Ramos (cell line): ENCODE data around the gene YKT6.
"Not testable (repeated sequence)": the region's sequence is repeated elsewhere in the genome, so short reads cannot be mapped to it uniquely, and the experiment has no call there.

Experiments used
- in situ Hi-C: fragments of 300-500 bp; cut with MboI; formaldehyde crosslinking; loops from one replicate; pipeline ENCODE4 v1.14.3; 2022; ENCODE audit warnings: low sequenced_read_pairs; ENCODE audit not compliant: unreplicated experiment

Gene YKT6

DNA sequence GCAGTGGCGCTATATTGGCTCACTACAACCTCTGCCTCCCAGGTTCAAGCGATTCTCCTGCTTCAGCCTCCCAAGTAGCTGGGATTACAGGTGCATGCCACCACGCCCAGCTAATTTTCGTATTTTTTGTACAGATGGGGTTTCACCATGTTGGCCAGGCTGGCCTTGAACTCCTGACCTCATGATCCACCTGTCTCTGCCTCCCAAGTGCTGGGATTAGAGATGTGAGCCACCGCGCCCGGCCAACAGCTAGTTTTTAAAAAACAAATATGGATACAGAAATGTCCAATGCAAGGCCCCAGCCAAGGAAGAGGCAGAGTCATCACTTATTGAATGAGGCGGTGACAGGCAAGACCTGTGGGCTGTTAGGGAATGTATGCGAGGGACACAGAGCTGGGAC is 28.9 kb upstream of the YKT6 start:
- in situ Hi-C loops, result not testable (repeated sequence)

- in situ Hi-C loops, result no loop called here
Observed at GRCh38 chr7:44172352-44172751, 28.4 kb upstream of the YKT6 start.

DNA sequence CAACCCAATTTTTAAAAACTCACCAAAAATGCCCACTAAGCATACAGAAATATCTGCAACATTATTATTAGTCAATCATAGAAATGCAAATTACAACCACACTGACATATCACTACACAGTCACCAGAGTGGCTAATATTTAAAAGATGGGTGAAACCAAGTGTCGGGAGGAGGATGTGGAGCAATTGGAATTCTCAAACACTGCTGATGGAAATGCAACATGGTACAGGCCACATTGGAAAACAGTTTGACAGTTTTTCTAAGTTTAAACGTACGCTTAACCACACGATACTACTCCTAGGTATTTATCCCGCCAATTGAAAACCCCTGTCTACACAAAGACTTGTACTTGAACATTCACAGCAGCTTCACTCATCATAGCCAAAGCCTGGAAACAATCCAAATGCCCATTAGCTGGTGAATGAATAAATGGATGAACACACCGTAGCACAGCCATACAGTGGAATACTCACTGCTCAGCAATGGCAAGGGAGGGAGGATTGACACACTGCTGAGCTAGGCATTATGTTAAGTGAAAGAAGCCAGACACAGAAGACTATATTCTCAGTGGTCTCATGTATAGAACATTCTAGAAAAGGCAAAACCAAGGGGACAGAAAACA is 27.9 kb upstream of the YKT6 start:
- in situ Hi-C loops, result no loop called here

DNA sequence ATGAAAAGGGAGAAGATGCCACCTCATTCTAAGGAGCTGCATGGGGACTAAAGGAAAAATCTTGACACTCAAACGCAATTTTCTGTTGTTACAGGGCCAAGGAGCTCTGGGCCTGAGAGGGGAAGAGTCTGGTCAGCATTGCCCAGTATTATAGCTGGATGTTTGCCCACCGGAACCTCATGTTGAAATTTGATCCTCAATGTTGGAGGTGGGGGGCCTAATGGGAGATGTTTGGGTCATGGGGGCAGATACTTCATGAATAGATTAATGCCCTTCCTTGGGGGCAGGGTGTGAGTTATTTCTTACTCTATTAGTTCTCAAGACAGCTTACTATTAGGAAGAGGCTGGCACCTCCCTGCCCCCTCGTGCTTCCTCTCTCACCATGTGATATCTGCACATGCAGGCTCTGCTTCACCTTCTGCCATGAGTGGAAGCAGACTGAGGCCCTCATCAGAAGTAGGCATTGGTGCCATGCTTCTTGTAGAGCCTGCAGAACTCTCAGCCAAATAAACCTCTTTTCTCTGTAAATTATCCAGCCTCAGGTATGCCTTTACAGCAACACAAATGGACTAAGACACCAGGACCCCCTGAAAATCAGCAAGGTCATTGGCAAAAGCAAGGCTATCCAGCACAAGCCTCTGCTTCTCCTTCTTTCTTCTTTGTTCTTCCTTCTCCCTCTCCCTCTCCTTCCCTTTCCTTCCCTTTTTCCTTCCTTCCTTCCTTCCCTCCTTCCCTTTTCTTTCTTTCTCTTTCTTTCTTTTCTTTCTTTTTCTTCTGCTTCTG is 26.7 kb upstream of the YKT6 start:
- in situ Hi-C loops, result no loop called here

GRCh38 chr7:44174694-44174948 is 26.2 kb upstream of the YKT6 start:
- in situ Hi-C loops, result not testable (repeated sequence)

DNA sequence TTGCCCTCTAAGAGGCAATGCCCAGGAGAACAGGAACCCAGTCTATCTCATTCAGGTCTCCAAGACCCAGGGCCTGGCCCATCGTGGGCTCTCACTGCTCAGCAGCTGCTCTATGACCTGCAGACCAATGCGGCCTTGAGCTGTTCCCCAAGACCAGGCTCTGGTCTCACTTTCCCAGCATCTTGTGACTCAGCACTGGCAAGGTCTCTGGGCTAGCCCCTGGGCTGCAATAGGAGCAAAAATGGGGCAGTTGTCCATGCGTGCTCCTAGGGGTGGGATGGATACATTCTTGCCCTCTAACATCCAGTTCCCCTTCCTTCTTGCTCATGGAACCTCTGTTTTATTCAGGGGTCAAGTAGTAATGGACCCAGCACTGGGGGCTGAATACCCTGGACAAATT is 25.0 kb upstream of the YKT6 start:
- in situ Hi-C loops, result no loop called here

- in situ Hi-C loops, result no loop called here
Observed at GRCh38 chr7:44176486-44176885, 24.3 kb upstream of the YKT6 start.

- in situ Hi-C loops, result no loop called here
Observed at GRCh38 chr7:44177570-44178131, 23.1 kb upstream of the YKT6 start.

DNA sequence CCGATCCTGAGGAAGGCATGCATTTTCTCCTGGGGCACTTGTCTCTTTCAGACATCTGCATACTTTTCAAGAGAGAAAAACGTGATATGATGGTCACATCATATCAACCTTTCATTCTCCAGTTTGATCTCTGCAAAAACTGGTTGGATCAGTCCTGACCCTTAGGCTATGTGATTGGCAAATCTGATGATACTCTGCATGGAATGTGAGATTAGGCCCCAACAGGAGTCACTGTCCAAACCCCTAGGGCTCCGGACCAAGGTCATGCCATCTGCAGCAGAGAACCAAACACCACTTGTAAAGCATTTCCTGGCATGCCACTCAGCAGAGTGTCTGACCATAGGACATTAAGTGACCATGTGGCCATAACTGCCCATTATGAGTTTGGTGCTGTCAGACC is 20.1 kb upstream of the YKT6 start:
- in situ Hi-C loops, result no loop called here

GRCh38 chr7:44182827-44183226 is 18.0 kb upstream of the YKT6 start:
- in situ Hi-C loops, result no loop called here

DNA sequence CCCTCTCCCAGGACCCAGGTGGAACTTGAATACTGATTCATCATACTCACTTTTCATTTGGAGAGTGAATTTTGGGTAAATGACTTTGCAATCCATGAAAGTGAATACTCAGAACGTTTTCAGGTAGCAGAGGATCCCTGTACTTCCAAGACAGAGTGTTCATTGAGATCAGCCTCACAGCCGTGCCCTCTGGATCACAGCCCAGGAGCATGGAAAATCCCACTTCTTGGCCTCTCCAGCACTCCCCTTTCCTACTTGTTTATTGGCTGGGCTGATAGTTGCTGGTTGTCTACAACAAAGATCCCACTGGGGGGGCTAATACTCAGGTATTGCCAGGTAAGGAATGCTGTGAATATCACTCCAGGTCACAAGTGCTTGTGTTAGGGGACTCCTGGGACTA is 17.4 kb upstream of the YKT6 start:
- in situ Hi-C loops, result no loop called here

GRCh38 chr7:44184206-44184872 is 16.4 kb upstream of the YKT6 start:
- in situ Hi-C loops, result no loop called here

GRCh38 chr7:44184873-44185446 is 15.8 kb upstream of the YKT6 start:
- in situ Hi-C loops, result no loop called here

DNA sequence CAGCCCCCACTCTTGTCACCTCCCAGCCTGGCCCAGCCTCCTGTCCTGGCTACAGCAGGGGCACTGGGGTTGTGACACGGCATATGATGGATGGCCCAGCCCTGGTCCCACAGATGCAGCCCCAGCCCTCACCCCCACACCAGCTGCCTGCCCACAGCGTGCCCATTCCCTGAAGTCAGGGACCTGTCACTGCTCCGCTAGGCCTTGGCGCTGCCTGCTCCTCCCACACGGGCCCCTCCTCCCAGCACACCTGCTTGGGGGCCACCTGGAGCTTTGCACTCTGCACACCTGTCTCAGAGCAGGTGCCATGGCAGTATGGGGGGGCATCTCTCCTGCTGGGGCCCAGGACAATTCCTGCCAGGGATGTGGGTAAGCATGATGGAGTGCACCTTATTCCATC is 15.0 kb upstream of the YKT6 start:
- in situ Hi-C loops, result no loop called here

DNA sequence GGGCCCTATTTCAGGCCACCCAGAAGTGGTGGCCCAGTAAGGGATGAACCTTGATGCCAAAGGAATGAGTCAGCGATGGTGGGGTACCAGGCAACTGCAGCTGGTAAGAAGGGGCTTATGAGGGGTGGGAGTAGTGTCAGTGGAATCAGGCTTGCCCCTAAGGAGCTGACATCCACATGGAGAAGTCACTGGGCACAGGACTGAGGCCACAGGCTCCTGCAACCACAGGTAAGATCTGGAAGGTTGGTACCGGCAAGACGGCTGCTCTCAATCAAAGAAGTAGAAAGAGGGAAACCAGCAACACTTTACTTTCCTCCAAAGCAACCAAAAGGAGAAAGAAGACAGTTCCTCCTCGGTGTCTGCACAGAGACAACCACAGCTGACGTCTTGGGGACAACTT is 14.0 kb upstream of the YKT6 start:
- in situ Hi-C loops, result no loop called here

DNA sequence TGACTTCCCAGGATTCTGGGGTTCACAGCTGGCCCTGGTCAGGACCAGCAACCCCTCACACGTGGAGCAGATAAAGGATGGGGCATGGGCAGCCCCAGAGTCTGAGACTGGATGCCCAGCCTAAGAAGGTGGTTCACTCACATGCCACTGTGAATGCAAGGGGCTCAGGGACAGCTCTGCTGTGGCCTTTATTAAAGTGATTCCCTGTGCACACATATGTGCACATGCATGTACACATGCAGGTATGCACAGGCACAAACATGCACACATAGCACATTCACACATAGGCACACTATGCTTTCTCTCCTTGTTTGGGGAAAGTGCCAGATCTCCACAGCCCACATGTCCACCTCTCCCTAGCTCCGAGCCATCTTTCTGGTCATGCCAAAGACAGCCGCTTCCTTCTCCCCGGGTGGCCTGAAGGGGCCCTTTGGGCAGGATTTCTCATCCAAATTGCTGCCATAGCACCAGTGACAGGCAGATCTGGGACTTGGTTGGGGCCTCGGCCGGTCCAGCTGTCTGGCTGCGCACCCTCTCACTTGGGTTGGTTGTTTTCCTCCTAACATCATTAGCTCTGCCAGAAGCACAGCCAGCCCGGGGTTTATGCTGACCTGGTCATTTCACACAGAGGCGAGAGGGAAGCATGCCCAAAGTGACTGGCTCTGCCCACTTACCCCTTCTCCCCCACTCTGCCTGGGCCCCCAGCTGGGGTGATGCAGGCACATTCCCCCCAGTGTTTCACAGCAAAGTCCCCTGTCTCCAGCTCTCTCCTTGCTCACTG is 13.0 kb upstream of the YKT6 start:
- in situ Hi-C loops, result no loop called here

DNA sequence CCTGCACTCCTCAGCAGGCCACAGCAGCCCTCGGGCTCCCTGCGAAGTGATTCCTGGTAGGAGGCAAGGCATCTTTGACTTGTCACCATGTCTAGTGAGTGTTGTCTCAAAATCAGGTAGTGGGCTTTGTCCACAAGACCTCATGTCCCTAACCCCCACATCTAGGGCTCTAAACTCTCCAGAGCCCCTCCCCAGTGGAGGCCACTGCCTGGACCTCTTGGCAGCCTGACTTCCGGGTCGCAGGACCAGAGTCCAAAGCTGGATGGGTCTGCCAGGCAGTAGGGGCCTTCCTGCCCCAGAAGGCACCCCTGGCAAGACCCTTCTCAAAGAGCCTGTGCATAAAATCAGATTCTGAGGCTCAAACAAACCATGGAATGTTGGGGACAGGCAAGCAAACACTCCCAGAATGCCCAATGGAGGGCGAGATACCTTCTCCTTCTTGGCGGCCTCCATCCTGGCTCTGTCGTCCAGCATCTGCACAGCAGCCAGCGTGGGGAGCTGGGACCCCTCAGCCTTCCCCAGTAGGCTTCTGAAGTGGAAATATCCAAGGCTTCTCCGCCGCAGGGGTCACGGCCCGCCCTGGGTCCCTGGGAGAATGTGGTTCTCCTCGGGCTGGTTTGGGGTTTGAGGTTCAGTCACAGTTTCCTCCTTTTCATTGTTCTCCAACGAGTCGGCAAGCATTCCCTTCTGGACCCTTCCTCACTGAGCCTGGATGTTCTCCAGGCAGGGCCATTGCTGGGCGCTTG is 12.1 kb upstream of the YKT6 start:
- in situ Hi-C loops, result no loop called here

- in situ Hi-C loops, result no loop called here
Observed at GRCh38 chr7:44189286-44189992, 11.3 kb upstream of the YKT6 start, which contains the start of gene GCK. GCK (minus strand) TSS chr7:44189439; CDS start chr7:44188953, 486 bp downstream.
